ENCODE results near the gene LPAR1. TPM values are rescaled to one million over a fixed set of nuclear protein-coding genes. Genes with fewer than 3 reads are reported as not detected.

Gene LPAR1
- total and polyA plus RNA-seq, 11 donors: 3.7 to 19.3 (median 6.9) TPM

- H3K4me3 ChIP-seq: no peak overlapping the region
- intact Hi-C loops (cut with DNase I): no loop called here
- WGBS, 4 donors: 70 to 95% (median 81%) methylated on average over 1 of the region's 1 CpG
- no peaks in the 10 kb centered on the region for H3K4me1 ChIP-seq
- H3K36me3 ChIP-seq: peaks cover 0 to 17% (median 0%) of the 10 kb centered on the region in 9 donors
- ATAC-seq (no peak), DNase-seq (no peak)
- H3K27me3 ChIP-seq: no peaks in the 10 kb centered on the region
- H3K27ac ChIP-seq: no peak overlapping the region
- TF ChIP-seq POLR2A (IDR thresholded peaks at IDR 0.05) (no peak), CTCF (IDR thresholded peaks at IDR 0.05) (no peak)
- no peaks in the 10 kb centered on the region for H3K9me3 ChIP-seq
Measured at GRCh38 chr9:110942522-110942921, 95.7 kb downstream of the LPAR1 start.

GRCh38 chr9:110940951-110941557, 97.2 kb downstream of the LPAR1 start:
- TF ChIP-seq POLR2A (IDR thresholded peaks at IDR 0.05): no peak
- no peak for TF ChIP-seq CTCF (IDR thresholded peaks at IDR 0.05)
- WGBS, 4 donors: 93 to 98% (median 97%) methylated on average over 6 of the region's 6 CpGs
- Histone ChIP-seq H3K4me3 (no peak overlapping the region), H3K9me3 (no peaks in the 10 kb centered on the region), H3K27me3 (no peaks in the 10 kb centered on the region), H3K4me1 (peaks cover 0 to 5% (median 0%) of the 10 kb centered on the region in 12 donors), H3K36me3 (peaks cover 0 to 17% (median 0%) of the 10 kb centered on the region in 9 donors), H3K27ac (no peak overlapping the region)
- DNase-seq (no peak), ATAC-seq (no peak)
- intact Hi-C loops (cut with DNase I): no loop called here

- Histone ChIP-seq H3K36me3 (peaks cover 0 to 17% (median 0%) of the 10 kb centered on the region in 9 donors), H3K27ac (no peak overlapping the region), H3K9me3 (no peaks in the 10 kb centered on the region), H3K4me3 (no peak overlapping the region), H3K27me3 (no peaks in the 10 kb centered on the region), H3K4me1 (peaks cover 0 to 5% (median 0%) of the 10 kb centered on the region in 12 donors)
- DNase-seq: no peak
- no peak for TF ChIP-seq CTCF (IDR thresholded peaks at IDR 0.05)
- TF ChIP-seq POLR2A (IDR thresholded peaks at IDR 0.05): no peak
- 76 to 88% (median 78%) methylated on average over 1 of the region's 1 CpG for WGBS, 4 donors
- ATAC-seq: no peak
- intact Hi-C loops (cut with DNase I): no loop called here
Measured at GRCh38 chr9:110939573-110939972, 98.7 kb downstream of the LPAR1 start.

GRCh38 chr9:110939047-110939446, 99.2 kb downstream of the LPAR1 start:
- DNase-seq (no peak), ATAC-seq (no peak)
- TF ChIP-seq CTCF (IDR thresholded peaks at IDR 0.05): no peak
- no peak for TF ChIP-seq POLR2A (IDR thresholded peaks at IDR 0.05)
- Histone ChIP-seq H3K27me3 (no peaks in the 10 kb centered on the region), H3K4me3 (no peak overlapping the region), H3K9me3 (no peaks in the 10 kb centered on the region), H3K4me1 (peaks cover 0 to 5% (median 0%) of the 10 kb centered on the region in 12 donors), H3K36me3 (peaks cover 0 to 17% (median 0%) of the 10 kb centered on the region in 9 donors), H3K27ac (no peak overlapping the region)
- 81 to 85% (median 84%) methylated on average over 5 of the region's 5 CpGs for WGBS, 4 donors
- intact Hi-C loops (cut with DNase I): no loop called here

Measured in heart left ventricle (tissue), 16 donors.